Right lobe of liver (tissue), 4 donors: ENCODE measurements around the gene SLC24A3.

Experiments used
- CTCF ChIP-seq, 4 donors: fragments of 200-600 bp in 3 of 4; fragments of 450-650 bp in 1 of 4; IDR thresholded peaks; one replicate each; pipeline versions ENCODE4 v1.5.1 to v1.8.0; 2016 to 2022; ENCODE audit warnings: antibody characterized with exemption in 4 of 4, mild to moderate bottlenecking in 2 of 4
- POLR2A ChIP-seq: fragments of 450-650 bp; IDR thresholded peaks from one replicate; pipeline ENCODE4 v1.6.1; 2017; ENCODE audit warnings: antibody characterized with exemption, mild to moderate bottlenecking
- donor health status: DM: no; HTN: no; CAD: no.
- donor health status: DM: no; HTN: no; CAD: no.
- donor health status: DM: no; HTN: yes; CAD: no.

GRCh38 chr20:19723051-19723450, 510.6 kb downstream of the SLC24A3 start:
- TF ChIP-seq CTCF (IDR thresholded peaks at IDR 0.05) (no peak), POLR2A (no peak)
